Left cardiac atrium (tissue), 4 donors: ENCODE data around the gene AKAP13. TPM values are rescaled to one million over a fixed set of nuclear protein-coding genes. Genes with fewer than 3 reads are reported as not detected.
A peak's percentile ranks its signal among the peaks of the same experiment; 100 is the strongest.

Experiments
- ATAC-seq, 2 donors: fragments of 200-7000 bp; cut with Tn5 transposase; one replicate each; pipeline ENCODE4 v1.9.1; 2020; ENCODE audit warnings: mild to moderate bottlenecking in 2 of 2, moderate library complexity in 2 of 2
- DNase-seq: peaks from one replicate; pipeline ENCODE4 v3.0.0-alpha.2; 2020
- intact Hi-C, 2 donors: fragments of 100-400 bp; cut with DNase I; formaldehyde crosslinking; loops; one replicate each; pipeline versions ENCODE4 v1.14.1 to v1.15.1; 2022 to 2023
- total RNA-seq, 2 donors: library from RNA; stranded (reverse); fragmentation: NEBNext Ultra II Directional; extraction: Animal tissue kit (Norgen Biotek cat#: 25700); gene quantifications; one replicate each; pipeline ENCODE4 v1.2.1, GENCODE V29; 2021
- donor health status: DM: no; HTN: yes; CAD: no.
- donor health status: DM: no; HTN: yes; CAD: no; lungs with severe emphysema.
- donor health status: DM: yes; HTN: yes; CAD: no.
- donor health status: Dilated cardiomyopathy.

Gene AKAP13
- total RNA-seq, 2 donors from 2014 or later = 217 to 302 TPM

DNA sequence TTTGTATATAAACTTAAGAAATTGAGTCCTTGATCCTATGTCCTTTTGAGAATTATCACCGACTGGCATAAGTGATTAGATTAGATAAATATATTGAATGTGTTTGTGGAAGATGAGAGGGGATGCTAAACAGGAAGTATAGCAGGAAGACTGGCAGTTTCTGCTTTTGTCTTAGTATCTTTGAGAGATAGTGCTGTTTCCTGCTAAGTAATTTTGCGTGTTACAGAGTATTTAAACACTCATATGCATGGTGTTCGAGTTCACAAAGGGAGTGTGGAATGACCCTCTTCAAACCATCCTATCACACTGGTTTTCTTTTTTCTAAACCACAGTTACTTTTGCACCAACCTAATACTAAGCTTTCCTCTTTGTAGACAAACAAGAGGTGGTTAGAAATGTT lies 308.3 kb downstream of the AKAP13 start:
- no peak for ATAC-seq
- intact Hi-C loops = no loop called here
- no peak for DNase-seq

DNA sequence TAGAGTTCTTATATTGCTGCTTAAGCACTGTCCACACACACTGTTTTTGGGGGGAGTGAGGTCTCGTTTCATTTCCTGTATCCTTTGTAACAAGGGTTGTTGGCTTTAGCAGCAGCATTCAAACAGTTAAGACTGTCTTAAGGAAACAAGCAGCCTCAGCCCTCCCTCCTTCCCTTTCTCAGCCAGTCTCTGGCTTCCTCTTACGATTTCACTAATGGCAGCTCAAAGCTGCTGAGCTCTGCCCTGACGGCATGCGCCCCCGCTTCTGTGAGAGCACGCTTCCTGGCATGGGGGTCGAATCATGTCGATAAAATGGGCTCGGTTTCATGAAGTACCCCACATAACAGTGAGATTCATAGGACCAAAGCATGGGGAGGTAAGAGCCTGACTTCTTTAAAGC lies 309.3 kb downstream of the AKAP13 start:
- ATAC-seq (peak; percentile 82 to 86), DNase-seq (no peak)
- intact Hi-C loops = no loop called here

DNA sequence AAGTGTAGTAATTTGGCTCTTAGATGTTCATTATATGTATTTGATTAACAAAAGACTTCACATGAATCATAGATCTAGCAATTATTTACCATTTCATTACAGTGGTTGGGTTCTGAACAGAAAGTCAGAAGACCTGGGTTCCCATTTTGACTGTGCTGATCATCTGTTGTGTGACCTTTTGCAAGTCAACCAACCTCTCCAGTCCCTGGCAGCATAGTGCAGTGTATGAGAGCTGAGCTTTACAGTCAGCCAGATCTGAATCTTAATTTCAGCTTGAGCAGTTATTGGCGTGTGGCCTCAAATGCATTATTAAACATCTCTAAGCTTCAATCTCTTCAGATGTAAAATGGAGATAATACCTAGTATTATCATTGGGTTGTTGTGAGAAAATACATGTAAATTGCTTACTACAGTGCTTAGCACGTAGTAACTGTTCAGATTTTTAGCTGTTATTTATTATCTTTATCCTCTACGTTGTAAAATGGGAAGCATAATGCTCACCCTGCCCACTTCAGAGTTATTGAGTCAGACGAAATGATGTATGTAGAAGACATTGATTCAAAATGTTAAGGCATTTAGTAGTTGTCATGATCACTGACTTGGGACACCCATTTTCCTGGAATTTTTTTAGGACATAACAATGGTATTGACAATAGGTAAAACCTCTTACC lies 310.3 kb downstream of the AKAP13 start:
- ATAC-seq (peak; percentile 33 to 60), DNase-seq (no peak)
- intact Hi-C loops = no loop called here

DNA sequence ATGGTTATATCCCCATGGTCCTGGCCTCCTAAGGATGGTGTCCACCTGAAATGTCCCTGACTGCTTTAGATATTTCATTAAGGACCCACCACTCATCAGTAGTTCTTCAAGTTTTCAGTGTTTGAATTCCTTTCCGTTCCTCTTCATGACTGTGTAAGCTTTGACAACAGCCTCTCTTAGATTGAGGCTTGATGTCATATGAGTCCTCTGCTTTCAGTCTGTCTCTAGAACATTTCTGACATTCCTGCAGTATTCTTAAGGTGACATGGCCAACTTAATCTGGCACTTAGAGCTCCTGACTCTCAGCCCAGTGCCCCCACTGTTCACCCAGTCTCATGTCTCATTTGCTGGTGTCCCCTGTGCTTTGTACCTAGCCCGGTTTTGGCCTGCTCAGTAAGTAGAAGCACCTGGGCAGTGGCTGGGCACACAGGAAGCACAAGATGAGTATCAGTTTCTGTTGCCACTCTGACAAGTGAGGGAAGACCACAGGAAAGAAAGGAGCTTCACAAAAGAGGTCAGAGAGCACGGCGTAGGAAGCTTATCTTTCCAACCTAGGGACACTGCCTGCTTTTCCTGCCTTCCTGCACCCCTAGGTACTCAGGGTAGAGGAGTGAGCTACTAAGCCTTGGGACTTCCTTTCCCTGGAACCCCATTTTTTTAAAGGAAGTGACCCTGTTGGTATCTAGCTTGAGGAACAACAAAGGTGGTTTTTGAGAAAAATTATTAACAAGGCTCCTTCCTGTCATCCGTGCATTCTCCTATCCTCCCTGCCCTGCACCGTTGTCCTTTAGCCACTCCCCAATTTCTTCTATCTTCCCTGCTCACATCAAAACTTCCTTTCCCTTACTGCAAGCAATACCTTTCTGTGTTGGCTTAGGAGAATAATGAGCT lies 311.2 kb downstream of the AKAP13 start:
- DNase-seq (no peak), ATAC-seq (no peak)
- intact Hi-C loops = no loop called here

GRCh38 chr15:85692321-85692720 lies 311.9 kb downstream of the AKAP13 start:
- intact Hi-C loops = no loop called here
- DNase-seq = no peak
- no peak for ATAC-seq

GRCh38 chr15:85692873-85693272 lies 312.5 kb downstream of the AKAP13 start:
- intact Hi-C loops = no loop called here
- ATAC-seq = peak; percentile 39 to 48
- DNase-seq = no peak

DNA sequence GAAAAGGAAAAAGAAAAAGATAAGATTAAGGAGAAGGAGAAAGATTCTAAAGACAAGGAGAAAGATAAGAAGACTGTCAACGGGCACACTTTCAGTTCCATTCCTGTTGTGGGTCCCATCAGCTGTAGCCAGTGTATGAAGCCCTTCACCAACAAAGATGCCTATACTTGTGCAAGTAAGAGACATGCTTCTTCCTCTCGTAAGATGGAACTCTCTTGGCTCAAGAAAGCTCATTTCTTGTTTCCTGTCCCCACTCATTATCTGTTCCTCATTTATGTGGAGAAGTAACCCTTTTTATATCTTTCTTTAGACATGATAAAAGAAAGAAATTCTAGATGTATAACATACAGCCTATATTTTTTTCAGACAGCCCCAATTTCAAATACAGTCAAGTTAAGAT lies 312.9 kb downstream of the AKAP13 start:
- no peak for DNase-seq
- intact Hi-C loops = no loop called here
- no peak for ATAC-seq

DNA sequence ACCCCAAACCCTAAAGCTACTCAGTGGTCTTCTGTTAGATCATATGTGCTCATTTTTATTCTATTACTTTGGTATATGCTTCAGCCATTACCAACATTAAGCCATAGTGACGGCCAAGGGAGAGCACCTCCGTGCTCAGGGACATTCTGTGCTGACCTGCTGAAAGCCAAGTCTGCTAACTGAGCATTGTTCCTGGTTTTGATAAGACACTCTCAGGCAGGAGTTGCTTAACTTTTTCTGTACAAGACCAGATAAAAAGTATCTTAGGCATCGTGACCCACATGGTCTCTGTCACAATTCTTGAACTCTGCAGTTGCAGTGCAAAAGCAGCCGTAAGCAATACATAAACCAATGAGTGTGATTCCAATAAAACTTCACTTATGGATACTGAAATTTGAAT lies 313.7 kb downstream of the AKAP13 start:
- DNase-seq (no peak), ATAC-seq (no peak)
- intact Hi-C loops = no loop called here

DNA sequence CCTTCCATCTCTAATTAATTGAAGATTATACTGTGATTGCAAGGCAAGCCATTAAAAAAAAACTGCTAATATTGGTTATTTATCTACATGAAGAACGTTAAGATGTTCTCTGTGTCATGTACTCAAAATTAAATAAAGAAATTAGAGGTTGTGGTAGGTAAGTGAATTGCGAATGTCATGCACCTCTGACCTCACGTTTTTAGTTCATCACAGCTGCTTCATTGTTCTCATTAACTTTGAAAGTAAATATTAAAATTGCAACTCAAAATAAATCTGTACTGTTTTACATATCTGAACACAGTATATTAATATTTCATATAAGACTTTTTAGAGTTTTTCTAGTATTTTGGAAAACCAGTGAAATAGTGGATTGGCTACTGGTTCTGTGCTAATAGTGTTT lies 320.4 kb downstream of the AKAP13 start:
- ATAC-seq (no peak), DNase-seq (no peak)
- intact Hi-C loops = no loop called here

- DNase-seq (no peak), ATAC-seq (no peak)
- intact Hi-C loops = no loop called here
These were observed 322.1 kb downstream of the AKAP13 start for GRCh38 chr15:85702321-85703101.

- intact Hi-C loops = no loop called here
- DNase-seq (no peak), ATAC-seq (no peak)
These were observed 323.7 kb downstream of the AKAP13 start for GRCh38 chr15:85704066-85704465.

DNA sequence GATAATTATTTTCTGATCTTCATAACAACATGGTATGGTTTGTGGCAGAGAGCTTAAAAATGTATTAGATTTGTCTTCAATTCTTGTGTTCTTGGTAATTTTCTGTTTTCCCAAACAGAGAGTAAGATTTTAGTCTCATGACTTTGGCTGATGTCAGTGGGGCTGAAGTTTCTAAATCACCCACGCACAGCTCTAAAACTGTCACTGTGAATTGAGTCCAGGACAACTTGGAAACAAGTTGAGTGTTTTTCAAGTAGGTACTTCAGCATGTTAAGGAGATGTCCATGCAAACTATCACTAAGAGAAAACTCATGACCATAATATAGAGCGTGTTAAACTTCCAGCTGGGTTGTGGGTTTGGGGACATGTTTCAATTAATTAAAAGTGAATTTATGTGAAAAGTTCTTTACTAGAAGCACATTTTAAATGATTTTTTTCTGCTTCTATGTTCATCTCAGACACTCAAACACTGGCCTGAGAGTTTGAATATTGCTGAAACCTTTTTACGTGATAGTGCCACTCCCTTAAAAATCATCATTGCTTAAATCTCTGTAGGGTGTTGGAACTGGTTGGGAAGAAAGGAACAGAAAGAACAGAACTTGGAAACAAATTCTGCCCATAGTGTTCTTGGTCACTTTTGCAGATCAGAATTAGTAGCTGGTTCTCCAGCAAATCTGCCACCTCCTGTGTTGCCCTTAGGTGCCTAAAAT lies 324.5 kb downstream of the AKAP13 start:
- peak; percentile 7 to 39 for ATAC-seq

GRCh38 chr15:85706779-85707518 lies 326.5 kb downstream of the AKAP13 start:
- DNase-seq (peak; percentile 58), ATAC-seq (peak; percentile 66 to 71)
- intact Hi-C loops = no loop called here

More for the DNA sequence above, 324.5 kb downstream of the AKAP13 start:
- no peak for DNase-seq
- intact Hi-C loops = no loop called here

- intact Hi-C loops = no loop called here
- ATAC-seq = peak; percentile 31 to 55
- no peak for DNase-seq
These were observed 327.3 kb downstream of the AKAP13 start for GRCh38 chr15:85707519-85708338.

DNA sequence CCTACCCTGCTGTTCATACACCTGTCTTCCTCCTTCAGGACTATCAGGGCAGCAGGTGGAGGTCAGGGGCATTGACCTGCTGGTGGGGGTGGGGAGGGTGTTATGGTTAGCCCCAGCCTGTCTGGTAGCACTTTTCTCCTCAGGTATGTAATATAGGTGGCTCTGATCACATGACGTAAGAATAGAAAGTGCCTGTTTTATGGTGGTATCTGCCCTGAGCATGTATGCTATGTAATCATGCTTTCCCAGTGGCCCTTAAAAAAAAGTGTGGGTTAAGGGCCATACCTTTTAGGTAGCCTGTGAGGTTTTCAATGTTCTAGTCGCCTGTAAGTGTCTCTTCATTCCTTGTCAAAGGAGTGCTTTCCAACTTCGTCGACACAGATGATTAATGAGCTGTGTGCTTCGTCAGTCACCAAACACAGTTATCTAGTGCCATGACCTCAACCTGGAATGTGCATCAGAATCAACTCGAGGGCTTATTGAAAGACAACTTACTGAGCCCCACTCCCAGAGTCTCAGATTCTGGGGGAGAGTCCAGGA lies 328.1 kb downstream of the AKAP13 start:
- ATAC-seq (peak; percentile 29 to 44), DNase-seq (no peak)
- intact Hi-C loops = no loop called here

- no peak for ATAC-seq
- intact Hi-C loops = no loop called here
- DNase-seq = no peak
These were observed 328.8 kb downstream of the AKAP13 start for GRCh38 chr15:85709250-85709649.

- DNase-seq (no peak), ATAC-seq (no peak)
- intact Hi-C loops = no loop called here
These were observed 330.0 kb downstream of the AKAP13 start for GRCh38 chr15:85710340-85710842.
